BJ (cell line): ENCODE data around the gene HMCN1. TPM values are rescaled to one million over a fixed set of nuclear protein-coding genes. Genes with fewer than 3 reads are reported as not detected.
"Not testable (repeated sequence)": the region's sequence is repeated elsewhere in the genome, so short reads cannot be mapped to it uniquely, and the experiment has no call there.

ENCODE experiments used
- CTCF ChIA-PET: fragments of 350-600 bp; formaldehyde crosslinking; extraction: SDS; loops from one replicate; lab custom pipeline; 2021; ENCODE audit warnings: antibody characterized with exemption, inconsistent platforms; lab: Yijun Ruan, JAX
- POLR2A ChIA-PET: fragments of 300-600 bp; sonication (Branson Sonifier 250); formaldehyde crosslinking; extraction: SDS; loops from one replicate; lab custom pipeline; 2021; ENCODE audit warnings: antibody characterized with exemption; lab: Charles Lee
- DNase-seq: peaks from one replicate; pipeline ENCODE4 v3.0.0-alpha.2; 2011; ENCODE audit warnings: low read depth
- H3K27me3 ChIP-seq: 2 replicates; pipeline ENCODE4 v1.6.0; 2011; ENCODE audit warnings: low read length; ENCODE audit not compliant: control insufficient read depth, insufficient read depth
- H3K36me3 ChIP-seq: 2 replicates; pipeline ENCODE4 v1.5.1; 2011; ENCODE audit warnings: low read length; ENCODE audit not compliant: control insufficient read depth, insufficient read depth
- H3K4me3 ChIP-seq: 2 replicates; pipeline ENCODE4 v1.5.1; 2011; ENCODE audit warnings: low read depth, mild to moderate bottlenecking, control low read depth, low read length
- CTCF ChIP-seq: IDR thresholded peaks from 2 replicates; pipeline ENCODE4 v1.5.1; 2011; ENCODE audit warnings: low read depth, mild to moderate bottlenecking, control low read depth, inconsistent platforms, low read length, moderate library complexity; ENCODE audit not compliant: insufficient read depth
- polyA plus RNA-seq: library from polyadenylated mRNA; depleted of rRNA; stranded (reverse); fragments of >200 nt; gene quantifications from 2 replicates; pipeline ENCODE4 v1.2.3, GENCODE V29; 2011

Gene HMCN1
- polyA plus RNA-seq, 1 experiment, result 13.3 TPM

DNA sequence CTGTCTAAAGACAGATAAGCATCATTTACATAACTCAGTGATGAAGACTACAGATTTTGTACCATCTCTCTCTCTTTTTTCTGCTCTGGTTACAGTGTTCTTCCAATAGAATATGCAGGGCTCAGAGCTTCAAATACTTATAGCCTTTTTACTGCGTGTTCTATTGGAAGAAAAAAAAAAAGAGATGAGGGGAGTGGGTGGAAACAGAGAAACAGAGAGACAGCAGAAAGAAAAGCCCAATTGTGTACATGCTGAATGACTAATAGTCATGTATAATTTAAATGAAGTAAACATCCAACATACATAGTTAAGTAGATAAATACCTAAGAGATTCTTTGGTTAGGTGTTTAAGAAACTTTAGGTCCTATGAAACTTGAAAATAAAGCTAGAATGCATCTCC is 151.9 kb downstream of the HMCN1 start:
- CTCF ChIA-PET, result no interaction called here
- Histone ChIP-seq H3K4me3 (no peak overlapping the region), H3K27me3 (no peaks in the 10 kb centered on the region), H3K36me3 (no peaks in the 10 kb centered on the region)
- POLR2A ChIA-PET, result no interaction called here
- DNase-seq, result no peak
- TF ChIP-seq CTCF, result no peak

DNA sequence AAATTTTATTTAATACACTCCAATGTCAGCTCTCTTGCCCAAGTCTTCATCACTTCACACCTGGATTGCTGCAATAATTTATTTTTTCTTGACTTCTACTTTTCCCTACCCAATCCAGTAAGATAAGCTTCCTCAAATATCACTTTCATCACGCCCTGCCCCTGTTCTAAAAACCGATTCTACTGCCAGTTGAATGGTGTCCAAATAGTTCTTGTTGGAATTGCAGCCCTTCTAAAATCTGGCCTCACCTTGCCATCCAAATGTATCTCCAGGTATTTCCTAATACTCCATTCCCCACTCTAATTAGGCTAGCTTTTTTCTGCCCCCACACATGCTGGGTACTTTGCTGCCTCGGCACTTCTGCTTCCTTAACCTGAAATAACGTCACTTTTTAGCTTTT is 152.5 kb downstream of the HMCN1 start:
- no peaks in the 10 kb centered on the region for H3K27me3 ChIP-seq
- H3K36me3 ChIP-seq, result no peaks in the 10 kb centered on the region
- no peak for TF ChIP-seq CTCF
- no peak for DNase-seq
- ChIA-PET POLR2A (no interaction called here), CTCF (no interaction called here)
- no peak overlapping the region for H3K4me3 ChIP-seq

- H3K27me3 ChIP-seq, DNase-seq, H3K36me3 ChIP-seq, H3K4me3 ChIP-seq, POLR2A ChIA-PET, CTCF ChIA-PET: not testable (repeated sequence)
Measured at GRCh38 chr1:185892831-185893403, 158.7 kb downstream of the HMCN1 start.

DNA sequence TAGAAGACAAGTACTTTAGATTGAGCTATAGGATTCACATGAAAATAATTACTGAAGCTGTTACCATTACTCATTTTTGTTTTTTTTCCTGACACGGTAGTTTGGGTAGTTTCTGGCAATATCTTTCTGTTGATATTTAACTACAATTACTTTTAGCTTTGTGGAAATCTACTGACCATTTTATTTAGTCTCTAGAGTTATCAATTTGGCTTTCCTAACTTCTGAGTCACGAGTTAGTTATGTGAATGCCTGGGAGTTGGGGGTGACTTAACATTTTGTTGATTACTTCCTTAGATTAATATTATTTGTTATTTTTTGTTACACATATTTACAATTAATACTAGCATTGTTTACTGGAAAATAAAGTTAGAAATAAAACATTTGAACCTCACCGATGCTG is 160.6 kb downstream of the HMCN1 start:
- no peak for TF ChIP-seq CTCF
- no peak for DNase-seq
- ChIA-PET POLR2A (no interaction called here), CTCF (no interaction called here)
- Histone ChIP-seq H3K27me3 (no peaks in the 10 kb centered on the region; the same call in 1 of the 2 replicates), H3K4me3 (no peak overlapping the region), H3K36me3 (no peaks in the 10 kb centered on the region)

DNA sequence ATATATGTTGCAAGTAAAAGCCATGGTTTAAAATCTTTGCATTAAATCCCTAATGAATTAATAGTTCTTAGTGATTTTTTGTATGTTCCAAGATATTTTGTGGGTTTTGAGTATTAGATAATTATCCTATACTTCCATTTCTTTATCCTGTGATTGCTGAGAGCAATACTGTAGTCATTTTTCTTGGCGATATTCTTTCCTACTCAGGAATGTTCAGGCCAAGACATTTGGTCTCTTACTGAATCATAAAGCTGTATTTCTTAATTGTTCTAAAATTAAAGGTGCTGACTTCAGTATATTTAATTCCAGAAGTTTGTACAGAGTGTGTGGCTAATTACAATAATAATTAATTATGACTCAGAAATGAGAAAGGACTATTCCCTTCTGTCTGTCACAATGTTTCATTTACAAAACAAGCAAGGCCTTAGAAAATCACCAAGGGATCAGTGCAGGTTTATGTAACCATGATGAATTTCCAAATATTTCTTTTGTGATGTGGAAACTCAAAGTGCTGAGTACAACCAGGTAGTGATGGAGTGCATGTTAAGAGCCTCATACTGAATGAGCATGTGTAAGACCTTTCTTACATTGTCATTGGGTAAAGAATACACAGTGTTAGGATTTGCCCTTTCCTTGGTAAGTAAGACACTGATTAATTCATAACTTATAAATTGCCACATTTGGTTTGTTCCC is 161.2 kb downstream of the HMCN1 start:
- TF ChIP-seq CTCF, result no peak
- ChIA-PET POLR2A (no interaction called here), CTCF (no interaction called here)
- H3K27me3 ChIP-seq, result no peaks in the 10 kb centered on the region; the same call in 1 of the 2 replicates
- no peaks in the 10 kb centered on the region for H3K36me3 ChIP-seq
- H3K4me3 ChIP-seq, result no peak overlapping the region
- DNase-seq, result no peak
